K562 (cell line): Measurements from ENCODE around the gene FADS1. TPM values are rescaled to one million over a fixed set of nuclear protein-coding genes. Genes with fewer than 3 reads are reported as not detected.

Source experiments
- ELF1 ChIP-seq: fragments of 200-800 bp; sonication (Bioruptor generic); IDR thresholded peaks from 2 replicates; pipeline ENCODE4 v1.6.1; 2016; ENCODE audit warnings: missing genetic modification characterization, missing compliant biosample characterization
- HMGN3 ChIP-seq: IDR thresholded peaks from 2 replicates; pipeline ENCODE4 v1.6.1; 2011; ENCODE audit warnings: borderline replicate concordance, low read depth, mild to moderate bottlenecking, mixed read lengths, low read length; ENCODE audit not compliant: insufficient read length; ENCODE audit errors: extremely low read depth
- IFI16 ChIP-seq: fragments of 250-450 bp; sonication (Bioruptor Pico); IDR thresholded peaks from 2 replicates; pipeline ENCODE4 v2.1.2; 2022; ENCODE audit warnings: mild to moderate bottlenecking, inconsistent platforms
- KDM5B ChIP-seq: fragments of 200-600 bp; sonication (generic); IDR thresholded peaks from 2 replicates; pipeline ENCODE4 v1.6.1; 2012; ENCODE audit warnings: low read depth, mild to moderate bottlenecking, moderate library complexity, low read length, control low read depth, inconsistent platforms; ENCODE audit not compliant: insufficient replicate concordance
- KLF6 ChIP-seq: fragments of 250-450 bp; sonication (Bioruptor Pico); IDR thresholded peaks from 2 replicates; pipeline ENCODE4 v1.4.0; 2020; ENCODE audit warnings: mild to moderate bottlenecking, moderate library complexity, borderline replicate concordance
- L3MBTL2 ChIP-seq: fragments of 450-650 bp; IDR thresholded peaks from 2 replicates; pipeline ENCODE4 v1.6.1; 2016; ENCODE audit warnings: mild to moderate bottlenecking, moderate library complexity
- MCM2 ChIP-seq: fragments of 450-650 bp; IDR thresholded peaks from 2 replicates; pipeline ENCODE4 v1.6.1; 2017; ENCODE audit warnings: low read depth, mild to moderate bottlenecking
- OTX1 ChIP-seq: fragments of 450-650 bp; formaldehyde crosslinking; IDR thresholded peaks from 2 replicates; pipeline ENCODE4 v1.4.0; 2022; ENCODE audit warnings: mild to moderate bottlenecking
- RBM17 ChIP-seq: fragments of 200-400 bp; formaldehyde crosslinking; IDR thresholded peaks from 2 replicates; pipeline ENCODE4 v1.6.1; 2017; ENCODE audit warnings: low read depth, mild to moderate bottlenecking, low read length, borderline replicate concordance
- SETDB1 ChIP-seq: IDR thresholded peaks from one replicate; pipeline ENCODE4 v1.6.1; 2012; ENCODE audit warnings: low read length, control low read depth, inconsistent platforms
- SIN3A ChIP-seq, 2 experiments: fragments of 150-350 bp in 1 of 2; IDR thresholded peaks; 2 replicates each; pipeline ENCODE4 v1.6.1; 2011 to 2016; ENCODE audit warnings: borderline replicate concordance in 2 of 2, low read depth in 2 of 2, low read length in 2 of 2, mild to moderate bottlenecking in 2 of 2, moderate library complexity in 2 of 2; ENCODE audit not compliant: control insufficient read depth in 1 of 2
- SIN3B ChIP-seq: fragments of 450-650 bp; IDR thresholded peaks from 2 replicates; pipeline ENCODE4 v1.6.1; 2017; ENCODE audit warnings: low read depth, mild to moderate bottlenecking, moderate library complexity
- ZNF263 ChIP-seq: sonication (generic); formaldehyde crosslinking; IDR thresholded peaks from 2 replicates; pipeline ENCODE4 v1.8.0; 2022; ENCODE audit warnings: mild to moderate bottlenecking, missing genetic modification reagents, borderline replicate concordance
- ZNF507 ChIP-seq: conservative IDR thresholded peaks from 2 replicates; pipeline ENCODE4 v1.6.1; 2017; ENCODE audit warnings: missing genetic modification characterization, missing compliant biosample characterization
- polyA plus RNA-seq, 8 experiments: library from polyadenylated mRNA; depleted of rRNA in 4 of 8; stranded (reverse) in 5 of 8; unstranded in 3 of 8; fragments of >200 nt; fragmentation: Nextera tagmentation in 2 of 8; fragmentation: Illumina TruSeq in 1 of 8; extraction: Ambion mirVana in 2 of 8; extraction: Trizol in 1 of 8; gene quantifications; 2 replicates each; pipeline versions ENCODE4 v1.2.1 to v1.2.3, GENCODE V29; 2011 to 2014; ENCODE audit warnings: inconsistent platforms in 1 of 8, missing spikeins in 1 of 8
- total RNA-seq, 7 experiments: library from RNA; depleted of rRNA in 6 of 7; stranded (reverse); fragments of >200 nt in 6 of 7; fragmentation: Illumina TruSeq in 2 of 7; extraction: Trizol in 2 of 7; gene quantifications; 2 replicates each; pipeline versions ENCODE4 v1.2.1 to v1.2.3, GENCODE V29; 2011 to 2021; ENCODE audit warnings: low replicate concordance in 1 of 7
- TF ChIP-seq, protein P1 (sequence below): fragments of 200-800 bp; sonication (Bioruptor generic); IDR thresholded peaks from 2 replicates; pipeline ENCODE4 v1.6.1; 2017; ENCODE audit warnings: missing genetic modification characterization, missing compliant biosample characterization
- TF ChIP-seq, protein P2 (sequence below): sonication (generic); formaldehyde crosslinking; IDR thresholded peaks from 2 replicates; pipeline ENCODE4 v1.8.0; 2022; ENCODE audit warnings: mild to moderate bottlenecking, missing genetic modification reagents
- TF ChIP-seq, protein P3 (sequence below): fragments of 250-450 bp; sonication (Bioruptor Pico); IDR thresholded peaks from 2 replicates; pipeline ENCODE4 v1.4.0; 2020; ENCODE audit warnings: mild to moderate bottlenecking
- TF ChIP-seq, protein P4 (sequence below): sonication (generic); formaldehyde crosslinking; IDR thresholded peaks from 2 replicates; pipeline ENCODE4 v1.8.1; 2023; ENCODE audit warnings: mild to moderate bottlenecking, missing genetic modification reagents

Gene FADS1
- total and polyA plus RNA-seq, 9 of the 15 experiments (the other 6 are each of a cell fraction or from before 2014, with no cell fraction given): 110 to 864 (median 364) TPM

DNA sequence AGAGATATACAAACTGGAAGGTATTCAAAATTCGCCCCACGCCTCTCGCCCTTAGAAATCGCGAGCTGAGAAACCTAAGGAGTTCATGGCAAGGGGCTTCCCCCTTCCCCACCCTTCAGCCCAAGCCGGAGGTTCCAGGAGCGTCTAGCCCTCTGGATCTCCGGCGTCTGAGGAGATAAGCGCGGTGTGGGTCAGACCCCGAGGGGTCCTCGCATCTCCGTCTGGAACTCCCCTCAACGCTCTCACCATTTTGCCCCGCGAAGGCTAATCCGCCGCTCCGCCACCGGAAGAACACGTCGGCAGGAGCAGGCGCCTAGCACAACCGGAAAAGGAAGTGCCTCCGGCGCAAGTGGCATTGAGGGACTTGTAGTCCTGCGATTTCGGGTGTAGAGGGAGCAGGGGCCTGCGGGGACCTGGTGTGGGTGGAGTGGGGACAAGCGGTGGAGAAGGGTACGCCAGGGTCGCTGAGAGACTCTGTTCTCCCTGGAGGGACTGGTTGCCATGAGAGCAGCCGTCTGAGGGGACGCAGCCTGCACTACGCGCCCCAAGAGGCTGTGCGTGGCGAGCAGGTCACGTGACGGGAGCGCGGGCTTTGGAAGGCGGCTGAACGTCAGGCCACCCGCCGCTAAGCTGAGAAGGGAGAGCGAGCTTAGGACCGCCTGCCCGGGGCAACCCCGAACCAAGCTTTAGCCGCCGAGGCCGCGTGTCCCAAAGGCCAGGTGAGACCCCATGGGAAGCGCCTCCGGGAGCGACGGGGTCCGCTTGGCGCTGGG is 24.3 kb downstream of the FADS1 start, which contains the start of the genes FEN1 and TMEM258 (continued):
- peak; percentile 47; the same call in 1 of the 2 replicates for TF ChIP-seq ZNF263
- no peak for TF ChIP-seq IFI16
- no peak for TF ChIP-seq MCM2
- 0 out of 2 replicates have a peak, but pooled peaks have one; percentile 37 for TF ChIP-seq KLF6 (CRISPR knock-in tag)
- TF ChIP-seq OTX1 (CRISPR knock-in tag): 0 out of 2 replicates have a peak, but pooled peaks have one; percentile 53
- TF ChIP-seq SIN3B: peak; percentile 91
- TF ChIP-seq ZNF507 (tag): no peak
- TF ChIP-seq HMGN3: peak; percentile 48
- TF ChIP-seq, protein P1, sequence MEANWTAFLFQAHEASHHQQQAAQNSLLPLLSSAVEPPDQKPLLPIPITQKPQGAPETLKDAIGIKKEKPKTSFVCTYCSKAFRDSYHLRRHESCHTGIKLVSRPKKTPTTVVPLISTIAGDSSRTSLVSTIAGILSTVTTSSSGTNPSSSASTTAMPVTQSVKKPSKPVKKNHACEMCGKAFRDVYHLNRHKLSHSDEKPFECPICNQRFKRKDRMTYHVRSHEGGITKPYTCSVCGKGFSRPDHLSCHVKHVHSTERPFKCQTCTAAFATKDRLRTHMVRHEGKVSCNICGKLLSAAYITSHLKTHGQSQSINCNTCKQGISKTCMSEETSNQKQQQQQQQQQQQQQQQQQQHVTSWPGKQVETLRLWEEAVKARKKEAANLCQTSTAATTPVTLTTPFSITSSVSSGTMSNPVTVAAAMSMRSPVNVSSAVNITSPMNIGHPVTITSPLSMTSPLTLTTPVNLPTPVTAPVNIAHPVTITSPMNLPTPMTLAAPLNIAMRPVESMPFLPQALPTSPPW (CRISPR knock-in tag): peak; percentile 12; the same call in 1 of the 2 replicates
- TF ChIP-seq, protein P2, sequence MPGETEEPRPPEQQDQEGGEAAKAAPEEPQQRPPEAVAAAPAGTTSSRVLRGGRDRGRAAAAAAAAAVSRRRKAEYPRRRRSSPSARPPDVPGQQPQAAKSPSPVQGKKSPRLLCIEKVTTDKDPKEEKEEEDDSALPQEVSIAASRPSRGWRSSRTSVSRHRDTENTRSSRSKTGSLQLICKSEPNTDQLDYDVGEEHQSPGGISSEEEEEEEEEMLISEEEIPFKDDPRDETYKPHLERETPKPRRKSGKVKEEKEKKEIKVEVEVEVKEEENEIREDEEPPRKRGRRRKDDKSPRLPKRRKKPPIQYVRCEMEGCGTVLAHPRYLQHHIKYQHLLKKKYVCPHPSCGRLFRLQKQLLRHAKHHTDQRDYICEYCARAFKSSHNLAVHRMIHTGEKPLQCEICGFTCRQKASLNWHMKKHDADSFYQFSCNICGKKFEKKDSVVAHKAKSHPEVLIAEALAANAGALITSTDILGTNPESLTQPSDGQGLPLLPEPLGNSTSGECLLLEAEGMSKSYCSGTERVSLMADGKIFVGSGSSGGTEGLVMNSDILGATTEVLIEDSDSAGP (CRISPR knock-in tag): peak; percentile 47; the same call in 1 of the 2 replicates
- peak; percentile 88; a peak in 2 of 4 replicates for TF ChIP-seq SIN3A (IDR thresholded peaks at IDR 0.05; ENCODE audit: borderline replicate concordance in 2 of 2, control insufficient read depth in 1 of 2, low read depth in 2 of 2, low read length in 2 of 2)
- TF ChIP-seq L3MBTL2: peak; percentile 85
- peak; percentile 89 for TF ChIP-seq KDM5B
- TF ChIP-seq SETDB1: no peak
- TF ChIP-seq ELF1 (tag): peak; percentile 96
- TF ChIP-seq, protein P3, sequence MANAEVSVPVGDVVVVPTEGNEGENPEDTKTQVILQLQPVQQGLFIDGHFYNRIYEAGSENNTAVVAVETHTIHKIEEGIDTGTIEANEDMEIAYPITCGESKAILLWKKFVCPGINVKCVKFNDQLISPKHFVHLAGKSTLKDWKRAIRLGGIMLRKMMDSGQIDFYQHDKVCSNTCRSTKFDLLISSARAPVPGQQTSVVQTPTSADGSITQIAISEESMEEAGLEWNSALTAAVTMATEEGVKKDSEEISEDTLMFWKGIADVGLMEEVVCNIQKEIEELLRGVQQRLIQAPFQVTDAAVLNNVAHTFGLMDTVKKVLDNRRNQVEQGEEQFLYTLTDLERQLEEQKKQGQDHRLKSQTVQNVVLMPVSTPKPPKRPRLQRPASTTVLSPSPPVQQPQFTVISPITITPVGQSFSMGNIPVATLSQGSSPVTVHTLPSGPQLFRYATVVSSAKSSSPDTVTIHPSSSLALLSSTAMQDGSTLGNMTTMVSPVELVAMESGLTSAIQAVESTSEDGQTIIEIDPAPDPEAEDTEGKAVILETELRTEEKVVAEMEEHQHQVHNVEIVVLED (CRISPR knock-in tag): peak; percentile 68
- no peak for TF ChIP-seq RBM17
- TF ChIP-seq, protein P4, sequence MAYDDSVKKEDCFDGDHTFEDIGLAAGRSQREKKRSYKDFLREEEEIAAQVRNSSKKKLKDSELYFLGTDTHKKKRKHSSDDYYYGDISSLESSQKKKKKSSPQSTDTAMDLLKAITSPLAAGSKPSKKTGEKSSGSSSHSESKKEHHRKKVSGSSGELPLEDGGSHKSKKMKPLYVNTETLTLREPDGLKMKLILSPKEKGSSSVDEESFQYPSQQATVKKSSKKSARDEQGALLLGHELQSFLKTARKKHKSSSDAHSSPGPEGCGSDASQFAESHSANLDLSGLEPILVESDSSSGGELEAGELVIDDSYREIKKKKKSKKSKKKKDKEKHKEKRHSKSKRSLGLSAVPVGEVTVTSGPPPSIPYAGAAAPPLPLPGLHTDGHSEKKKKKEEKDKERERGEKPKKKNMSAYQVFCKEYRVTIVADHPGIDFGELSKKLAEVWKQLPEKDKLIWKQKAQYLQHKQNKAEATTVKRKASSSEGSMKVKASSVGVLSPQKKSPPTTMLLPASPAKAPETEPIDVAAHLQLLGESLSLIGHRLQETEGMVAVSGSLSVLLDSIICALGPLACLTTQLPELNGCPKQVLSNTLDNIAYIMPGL (CRISPR knock-in tag): no peak
